Measurements from ENCODE around the gene ACSS1. TPM values are rescaled to one million over a fixed set of nuclear protein-coding genes. Genes with fewer than 3 reads are reported as not detected.

ACSS1 gene
- total RNA-seq, 1 experiment from 2014 or later: 1.5 TPM

DNA sequence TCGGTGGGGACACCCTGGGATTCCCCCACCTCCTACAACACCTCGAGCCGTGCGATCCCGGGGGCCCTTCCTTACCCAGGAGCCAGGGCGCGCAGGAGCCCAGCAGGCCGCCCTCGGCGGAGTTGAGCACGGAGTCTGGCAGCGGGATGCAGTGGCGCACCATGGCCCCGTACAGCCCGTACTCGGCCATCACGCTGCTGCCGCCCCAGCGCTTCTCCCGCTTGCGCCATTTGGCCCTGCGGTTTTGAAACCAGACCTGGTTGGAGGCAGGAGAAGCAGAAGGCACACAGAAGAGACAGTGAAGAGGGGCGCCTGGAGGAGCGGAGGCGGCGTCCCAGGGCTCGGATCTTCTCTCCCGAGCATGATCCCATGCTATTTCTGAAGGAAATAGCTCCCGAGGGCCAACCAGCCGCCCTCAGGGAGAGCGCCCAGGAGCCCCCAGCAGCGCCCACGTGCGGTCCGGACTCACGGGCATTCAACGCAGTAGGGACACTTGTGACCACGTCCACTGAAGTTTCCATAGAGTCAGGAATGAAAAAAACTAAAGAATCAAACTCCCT, 19.8 kb upstream of the ACSS1 start:
- peak; percentile 48 for DNase-seq (ENCODE audit: low spot score)
- Mint-ChIP-seq H3K27ac (no peak overlapping the region), H3K36me3 (no peaks in the 10 kb centered on the region), H3K4me3 (peak overlapping the region; percentile 64), H3K27me3 (ENCODE audit: low read depth) (peaks cover 58% of the 10 kb centered on the region), H3K4me1 (peaks cover 14% of the 10 kb centered on the region), H3K9me3 (peaks cover 6% of the 10 kb centered on the region; the same call in 1 of the 2 replicates)
- CTCF ChIA-PET: interaction anchor here (0.9 to 2.1 kb wide), 9 partner anchors 13 to 170 kb away, joined by 3 to 11 read pairs (median 4); partner anchors contain the start of genes ENTPD6 and PYGB
- peak; percentile 38 for ATAC-seq
- POLR2A ChIA-PET: no interaction called here
- TF ChIP-seq GABPB1 (CRISPR knock-in tag; IDR thresholded peaks at IDR 0.05) (peak; percentile 43; the same call in 1 of the 2 replicates), IRF2 (CRISPR knock-in tag; IDR thresholded peaks at IDR 0.05; ENCODE audit: borderline replicate concordance, low read depth) (no peak), SMAD4 (CRISPR knock-in tag; IDR thresholded peaks at IDR 0.05) (no peak)

DNA sequence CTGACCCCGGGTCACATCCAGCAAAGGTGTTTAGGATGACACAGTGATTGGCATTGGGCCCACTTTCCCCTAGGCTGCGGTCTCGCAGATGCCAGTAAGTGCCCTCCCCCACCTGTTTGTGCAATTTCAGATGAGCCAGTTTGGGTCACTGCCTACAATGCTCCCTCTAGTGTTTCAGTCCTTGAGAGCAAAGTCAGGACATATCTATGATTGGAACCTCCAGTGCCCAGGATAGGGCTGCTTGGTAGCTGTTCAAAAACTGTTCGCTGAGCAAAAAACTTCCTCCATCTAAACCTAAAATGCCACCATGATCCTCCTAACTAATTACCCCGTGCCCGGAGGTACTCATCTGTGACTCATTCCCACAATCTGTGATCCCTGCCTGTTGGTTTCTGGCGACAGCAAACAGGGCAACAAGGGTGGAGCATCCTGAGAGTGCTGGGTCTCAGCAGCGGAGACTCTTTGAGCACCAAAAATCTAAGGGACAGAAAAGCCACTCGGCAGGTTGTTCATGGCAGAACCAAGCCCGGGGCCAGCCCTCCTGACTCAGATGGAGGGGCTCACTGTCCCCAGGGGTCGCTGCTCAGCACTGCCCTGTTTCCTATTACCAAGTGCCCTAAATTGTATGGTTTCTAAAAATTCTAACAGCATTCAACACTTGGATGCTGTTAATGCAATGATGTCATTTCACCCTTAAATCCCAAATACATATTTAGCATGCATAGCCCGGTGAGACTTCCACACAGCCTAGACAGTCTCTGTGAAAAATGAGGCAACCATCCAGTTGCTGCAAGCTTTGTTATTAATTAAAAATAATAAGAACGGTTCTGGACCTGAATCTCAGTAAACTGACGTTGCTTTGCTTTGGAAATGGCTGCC, 19.0 kb upstream of the ACSS1 start:
- ChIA-PET POLR2A (no interaction called here), CTCF (interaction anchor here (1.1 to 2.1 kb wide), 5 partner anchors 12 to 171 kb away, joined by 3 to 11 read pairs (median 7); partner anchors contain the start of gene PYGB)
- Mint-ChIP-seq H3K27me3 (ENCODE audit: low read depth) (peaks cover 51% of the 10 kb centered on the region), H3K36me3 (no peaks in the 10 kb centered on the region), H3K4me1 (peaks cover 13% of the 10 kb centered on the region), H3K9me3 (peaks cover 6% of the 10 kb centered on the region; the same call in 1 of the 2 replicates), H3K4me3 (peak overlapping the region; percentile 64), H3K27ac (no peak overlapping the region)
- TF ChIP-seq SOX15 (CRISPR knock-in tag; IDR thresholded peaks at IDR 0.05): no peak
- TF ChIP-seq, protein P1, sequence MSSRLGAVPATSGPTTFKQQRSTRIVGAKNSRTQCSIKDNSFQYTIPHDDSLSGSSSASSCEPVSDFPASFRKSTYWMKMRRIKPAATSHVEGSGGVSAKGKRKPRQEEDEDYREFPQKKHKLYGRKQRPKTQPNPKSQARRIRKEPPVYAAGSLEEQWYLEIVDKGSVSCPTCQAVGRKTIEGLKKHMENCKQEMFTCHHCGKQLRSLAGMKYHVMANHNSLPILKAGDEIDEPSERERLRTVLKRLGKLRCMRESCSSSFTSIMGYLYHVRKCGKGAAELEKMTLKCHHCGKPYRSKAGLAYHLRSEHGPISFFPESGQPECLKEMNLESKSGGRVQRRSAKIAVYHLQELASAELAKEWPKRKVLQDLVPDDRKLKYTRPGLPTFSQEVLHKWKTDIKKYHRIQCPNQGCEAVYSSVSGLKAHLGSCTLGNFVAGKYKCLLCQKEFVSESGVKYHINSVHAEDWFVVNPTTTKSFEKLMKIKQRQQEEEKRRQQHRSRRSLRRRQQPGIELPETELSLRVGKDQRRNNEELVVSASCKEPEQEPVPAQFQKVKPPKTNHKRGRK (CRISPR knock-in tag; IDR thresholded peaks at IDR 0.05; ENCODE audit: borderline replicate concordance): no peak
- no peak for DNase-seq (ENCODE audit: low spot score)
- peak; percentile 13; the same call in 1 of the 2 replicates for ATAC-seq

DNA sequence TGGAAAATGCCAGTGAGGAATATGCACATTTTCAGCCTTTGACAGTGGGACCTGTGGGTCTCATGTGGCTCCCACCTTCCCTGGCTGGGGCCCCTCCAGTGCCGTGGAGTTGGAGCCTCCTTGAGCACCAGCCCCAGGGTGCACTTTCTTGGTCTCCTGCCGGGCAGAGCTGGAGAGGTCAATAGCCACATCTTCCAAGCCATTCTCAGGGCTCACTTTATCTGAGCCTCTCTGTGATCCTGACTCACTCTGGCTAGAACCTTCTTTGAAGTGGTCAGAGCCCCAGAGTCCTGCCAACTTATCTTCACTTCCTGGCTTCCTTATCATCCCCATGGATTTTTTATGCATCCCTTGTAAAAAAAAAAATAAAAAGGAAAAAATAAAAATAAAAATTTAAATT, 18.3 kb upstream of the ACSS1 start:
- TF ChIP-seq OVOL2 (CRISPR knock-in tag; IDR thresholded peaks at IDR 0.05; ENCODE audit: borderline replicate concordance) (no peak), PRRX2 (CRISPR knock-in tag; IDR thresholded peaks at IDR 0.05) (no peak), NR1H2 (CRISPR knock-in tag; IDR thresholded peaks at IDR 0.05) (no peak), ZNF396 (CRISPR knock-in tag; IDR thresholded peaks at IDR 0.05; ENCODE audit: borderline replicate concordance) (no peak), GRHL2 (CRISPR knock-in tag; IDR thresholded peaks at IDR 0.05; ENCODE audit: insufficient replicate concordance, severe bottlenecking) (no peak), ZNF671 (CRISPR knock-in tag; IDR thresholded peaks at IDR 0.05) (no peak), ZBTB21 (CRISPR knock-in tag; IDR thresholded peaks at IDR 0.05; ENCODE audit: borderline replicate concordance) (no peak), NR2C2 (CRISPR knock-in tag; IDR thresholded peaks at IDR 0.05) (no peak), RORB (CRISPR knock-in tag; IDR thresholded peaks at IDR 0.05) (no peak), ZNF317 (CRISPR knock-in tag; IDR thresholded peaks at IDR 0.05; ENCODE audit: borderline replicate concordance, low read depth) (no peak)
- TF ChIP-seq, protein P2, sequence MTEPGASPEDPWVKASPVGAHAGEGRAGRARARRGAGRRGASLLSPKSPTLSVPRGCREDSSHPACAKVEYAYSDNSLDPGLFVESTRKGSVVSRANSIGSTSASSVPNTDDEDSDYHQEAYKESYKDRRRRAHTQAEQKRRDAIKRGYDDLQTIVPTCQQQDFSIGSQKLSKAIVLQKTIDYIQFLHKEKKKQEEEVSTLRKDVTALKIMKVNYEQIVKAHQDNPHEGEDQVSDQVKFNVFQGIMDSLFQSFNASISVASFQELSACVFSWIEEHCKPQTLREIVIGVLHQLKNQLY (CRISPR knock-in tag; IDR thresholded peaks at IDR 0.05): no peak
- TF ChIP-seq, protein P3, sequence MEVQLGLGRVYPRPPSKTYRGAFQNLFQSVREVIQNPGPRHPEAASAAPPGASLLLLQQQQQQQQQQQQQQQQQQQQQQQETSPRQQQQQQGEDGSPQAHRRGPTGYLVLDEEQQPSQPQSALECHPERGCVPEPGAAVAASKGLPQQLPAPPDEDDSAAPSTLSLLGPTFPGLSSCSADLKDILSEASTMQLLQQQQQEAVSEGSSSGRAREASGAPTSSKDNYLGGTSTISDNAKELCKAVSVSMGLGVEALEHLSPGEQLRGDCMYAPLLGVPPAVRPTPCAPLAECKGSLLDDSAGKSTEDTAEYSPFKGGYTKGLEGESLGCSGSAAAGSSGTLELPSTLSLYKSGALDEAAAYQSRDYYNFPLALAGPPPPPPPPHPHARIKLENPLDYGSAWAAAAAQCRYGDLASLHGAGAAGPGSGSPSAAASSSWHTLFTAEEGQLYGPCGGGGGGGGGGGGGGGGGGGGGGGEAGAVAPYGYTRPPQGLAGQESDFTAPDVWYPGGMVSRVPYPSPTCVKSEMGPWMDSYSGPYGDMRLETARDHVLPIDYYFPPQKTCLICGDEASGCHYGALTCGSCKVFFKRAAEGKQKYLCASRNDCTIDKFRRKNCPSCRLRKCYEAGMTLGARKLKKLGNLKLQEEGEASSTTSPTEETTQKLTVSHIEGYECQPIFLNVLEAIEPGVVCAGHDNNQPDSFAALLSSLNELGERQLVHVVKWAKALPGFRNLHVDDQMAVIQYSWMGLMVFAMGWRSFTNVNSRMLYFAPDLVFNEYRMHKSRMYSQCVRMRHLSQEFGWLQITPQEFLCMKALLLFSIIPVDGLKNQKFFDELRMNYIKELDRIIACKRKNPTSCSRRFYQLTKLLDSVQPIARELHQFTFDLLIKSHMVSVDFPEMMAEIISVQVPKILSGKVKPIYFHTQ (CRISPR knock-in tag; IDR thresholded peaks at IDR 0.05): no peak
- DNase-seq (ENCODE audit: low spot score) (no peak), ATAC-seq (no peak)
- peaks cover 19% of the 10 kb centered on the region for H3K4me1 Mint-ChIP-seq
- peaks cover 45% of the 10 kb centered on the region for H3K27me3 Mint-ChIP-seq (ENCODE audit: low read depth)
- H3K27ac Mint-ChIP-seq: no peak overlapping the region
- no peak overlapping the region for H3K4me3 Mint-ChIP-seq
- no peaks in the 10 kb centered on the region for H3K36me3 Mint-ChIP-seq
- CTCF ChIA-PET: no interaction called here
- POLR2A ChIA-PET: no interaction called here
- peaks cover 6% of the 10 kb centered on the region; the same call in 1 of the 2 replicates for H3K9me3 Mint-ChIP-seq

All from WTC11 (cell line).